ENCODE measurements around the gene NUBPL.

The NUBPL gene

GRCh38 chr14:31716208-31716607 lies 155.0 kb downstream of the NUBPL start:
- Histone ChIP-seq H3K4me3 (ENCODE audit: low read depth in 1 of 2, low read length in 1 of 2) (no peak overlapping the region), H3K36me3 (no peaks in the 10 kb centered on the region), H3K4me1 (ENCODE audit: control insufficient read depth in 1 of 2, insufficient read depth in 1 of 2, low read depth in 1 of 2, low read length in 1 of 2) (no peaks in the 10 kb centered on the region), H3K9me3 (no peaks in the 10 kb centered on the region), H3K27me3 (no peaks in the 10 kb centered on the region), H3K27ac (no peak overlapping the region)
- TF ChIP-seq, protein P1, sequence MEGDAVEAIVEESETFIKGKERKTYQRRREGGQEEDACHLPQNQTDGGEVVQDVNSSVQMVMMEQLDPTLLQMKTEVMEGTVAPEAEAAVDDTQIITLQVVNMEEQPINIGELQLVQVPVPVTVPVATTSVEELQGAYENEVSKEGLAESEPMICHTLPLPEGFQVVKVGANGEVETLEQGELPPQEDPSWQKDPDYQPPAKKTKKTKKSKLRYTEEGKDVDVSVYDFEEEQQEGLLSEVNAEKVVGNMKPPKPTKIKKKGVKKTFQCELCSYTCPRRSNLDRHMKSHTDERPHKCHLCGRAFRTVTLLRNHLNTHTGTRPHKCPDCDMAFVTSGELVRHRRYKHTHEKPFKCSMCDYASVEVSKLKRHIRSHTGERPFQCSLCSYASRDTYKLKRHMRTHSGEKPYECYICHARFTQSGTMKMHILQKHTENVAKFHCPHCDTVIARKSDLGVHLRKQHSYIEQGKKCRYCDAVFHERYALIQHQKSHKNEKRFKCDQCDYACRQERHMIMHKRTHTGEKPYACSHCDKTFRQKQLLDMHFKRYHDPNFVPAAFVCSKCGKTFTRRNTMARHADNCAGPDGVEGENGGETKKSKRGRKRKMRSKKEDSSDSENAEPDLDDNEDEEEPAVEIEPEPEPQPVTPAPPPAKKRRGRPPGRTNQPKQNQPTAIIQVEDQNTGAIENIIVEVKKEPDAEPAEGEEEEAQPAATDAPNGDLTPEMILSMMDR (IDR thresholded peaks at IDR 0.05), result no peak

DNA sequence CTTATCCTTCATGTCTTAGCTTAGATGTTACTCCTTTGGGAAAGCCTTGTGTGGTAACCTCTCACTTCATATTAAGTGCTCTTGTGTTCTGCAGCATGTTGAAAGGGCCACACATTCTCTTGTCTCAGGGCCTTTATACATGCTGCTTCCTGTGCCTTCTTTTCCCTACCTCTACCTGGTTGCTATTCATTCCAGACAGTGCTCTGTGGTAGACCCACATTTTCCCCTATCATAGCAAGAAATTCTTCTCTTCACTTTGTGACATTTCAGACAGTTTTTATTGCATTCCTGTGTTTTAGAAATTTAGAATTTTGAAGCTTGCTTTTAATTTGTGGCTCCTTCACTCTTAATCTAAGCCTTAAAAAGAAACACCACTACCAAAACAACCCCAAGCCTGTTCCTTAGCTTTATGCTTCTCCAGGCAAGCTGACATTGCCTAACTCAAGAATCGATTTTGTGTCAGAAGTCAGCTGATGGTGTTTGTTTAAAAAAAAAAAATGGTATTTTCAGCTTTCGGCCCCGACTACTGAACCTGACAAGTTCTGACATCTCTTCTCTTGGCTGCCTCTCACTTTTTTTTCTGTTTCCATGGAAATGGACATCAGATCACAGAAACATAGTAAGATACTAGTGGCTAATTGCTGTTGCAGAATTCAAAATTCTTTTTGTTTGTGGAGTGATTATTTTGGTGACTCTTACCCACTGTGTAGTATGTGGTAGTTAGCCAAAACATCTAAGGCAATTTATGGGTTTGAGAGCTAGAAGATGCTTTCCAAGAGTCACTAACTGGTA lies 156.3 kb downstream of the NUBPL start:
- no peaks in the 10 kb centered on the region for H3K27me3 ChIP-seq
- no peak overlapping the region for H3K27ac ChIP-seq
- TF ChIP-seq, protein P1 (IDR thresholded peaks at IDR 0.05), result no peak
- H3K36me3 ChIP-seq, result no peaks in the 10 kb centered on the region
- no peaks in the 10 kb centered on the region for H3K9me3 ChIP-seq
- H3K4me3 ChIP-seq (ENCODE audit: low read depth in 1 of 2, low read length in 1 of 2), result no peak overlapping the region
- no peaks in the 10 kb centered on the region for H3K4me1 ChIP-seq (ENCODE audit: control insufficient read depth in 1 of 2, insufficient read depth in 1 of 2, low read depth in 1 of 2, low read length in 1 of 2)

GRCh38 chr14:31718585-31718984 lies 157.4 kb downstream of the NUBPL start:
- Histone ChIP-seq H3K27ac (no peak overlapping the region), H3K4me3 (ENCODE audit: low read depth in 1 of 2, low read length in 1 of 2) (no peak overlapping the region), H3K36me3 (no peaks in the 10 kb centered on the region), H3K4me1 (ENCODE audit: control insufficient read depth in 1 of 2, insufficient read depth in 1 of 2, low read depth in 1 of 2, low read length in 1 of 2) (no peaks in the 10 kb centered on the region), H3K9me3 (no peaks in the 10 kb centered on the region), H3K27me3 (no peaks in the 10 kb centered on the region)
- TF ChIP-seq, protein P1 (IDR thresholded peaks at IDR 0.05), result no peak

DNA sequence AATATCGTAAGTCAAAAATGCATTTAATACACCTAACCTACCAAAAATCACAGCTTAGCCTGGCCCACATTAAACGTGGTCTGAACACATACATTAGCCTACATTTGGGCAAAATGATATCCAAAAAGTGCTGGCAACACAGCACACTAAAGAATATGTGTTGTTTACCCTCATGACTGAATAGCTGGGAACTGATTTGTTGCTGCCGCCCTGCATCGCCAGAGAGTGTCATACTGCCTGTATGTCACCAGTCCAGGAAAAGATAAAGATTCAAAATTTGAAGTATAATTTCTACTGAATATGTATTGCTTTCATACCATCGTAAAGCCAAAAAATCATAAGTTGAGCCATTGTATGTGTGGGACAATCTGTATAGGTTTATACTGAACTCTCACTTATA lies 157.8 kb downstream of the NUBPL start:
- H3K27me3 ChIP-seq, result no peaks in the 10 kb centered on the region
- no peak overlapping the region for H3K27ac ChIP-seq
- no peaks in the 10 kb centered on the region for H3K4me1 ChIP-seq (ENCODE audit: control insufficient read depth in 1 of 2, insufficient read depth in 1 of 2, low read depth in 1 of 2, low read length in 1 of 2)
- H3K9me3 ChIP-seq, result no peaks in the 10 kb centered on the region
- no peaks in the 10 kb centered on the region for H3K36me3 ChIP-seq
- no peak overlapping the region for H3K4me3 ChIP-seq (ENCODE audit: low read depth in 1 of 2, low read length in 1 of 2)
- TF ChIP-seq, protein P1 (IDR thresholded peaks at IDR 0.05), result no peak

GRCh38 chr14:31726337-31726736 lies 165.1 kb downstream of the NUBPL start:
- H3K4me1 ChIP-seq (ENCODE audit: control insufficient read depth in 1 of 2, insufficient read depth in 1 of 2, low read depth in 1 of 2, low read length in 1 of 2), result no peaks in the 10 kb centered on the region
- no peaks in the 10 kb centered on the region for H3K36me3 ChIP-seq
- TF ChIP-seq, protein P1 (IDR thresholded peaks at IDR 0.05), result no peak
- H3K9me3 ChIP-seq, result no peaks in the 10 kb centered on the region
- no peak overlapping the region for H3K27ac ChIP-seq
- H3K4me3 ChIP-seq (ENCODE audit: low read depth in 1 of 2, low read length in 1 of 2), result no peak overlapping the region
- no peaks in the 10 kb centered on the region for H3K27me3 ChIP-seq

Measured in neutrophil (primary cell).